IMR-90 (cell line): ENCODE measurements around the gene SIN3B. TPM values are rescaled to one million over a fixed set of nuclear protein-coding genes. Genes with fewer than 3 reads are reported as not detected.
A peak's percentile ranks its signal among the peaks of the same experiment; 100 is the strongest.

ENCODE experiments used
- ATAC-seq: fragments of 200-7000 bp; cut with Tn5 transposase; 2 replicates; pipeline ENCODE4 v1.9.1; 2020; ENCODE audit warnings: low read depth, mild to moderate bottlenecking, moderate library complexity
- BruUV-seq: library from RNA; stranded (reverse); fragments of 400-500 nt; replicated peaks from 2 replicates; lab custom pipeline; 2021; lab: Mats Ljungman, UMichigan
- CTCF ChIA-PET: fragments of 300-600 bp; formaldehyde crosslinking; extraction: SDS; loops from one replicate; lab custom pipeline; 2021; ENCODE audit warnings: antibody characterized with exemption; lab: Yijun Ruan, JAX
- POLR2A ChIA-PET: fragments of 300-600 bp; sonication (Branson Sonifier 250); formaldehyde crosslinking; loops from one replicate; lab custom pipeline; 2022; ENCODE audit warnings: antibody characterized with exemption; ENCODE audit not compliant: unreplicated experiment; lab: Charles Lee
- DNase-seq: peaks from one replicate; pipeline ENCODE4 v3.0.0; 2013
- H2AFZ ChIP-seq: replicated peaks from 2 replicates; pipeline ENCODE3; 2013; ENCODE audit warnings: low read length, mild to moderate bottlenecking; ENCODE audit not compliant: poor library complexity
- H2AK5ac ChIP-seq: 2 replicates; pipeline ENCODE4 v1.6.1; 2013; ENCODE audit warnings: low read depth, low read length, inconsistent platforms
- H2AK9ac ChIP-seq: replicated peaks from 2 replicates; pipeline ENCODE3; 2013; ENCODE audit warnings: mild to moderate bottlenecking, low read depth, low read length, moderate library complexity; ENCODE audit not compliant: poor library complexity
- H2BK120ac ChIP-seq: 2 replicates; pipeline ENCODE4 v1.6.1; 2013; ENCODE audit warnings: low read depth, low read length, inconsistent platforms
- H2BK15ac ChIP-seq: 3 replicates; pipeline ENCODE4 v1.6.1; 2013; ENCODE audit warnings: low read depth, low read length, inconsistent platforms
- H2BK20ac ChIP-seq: 2 replicates; pipeline ENCODE4 v1.6.1; 2013; ENCODE audit warnings: low read depth, mild to moderate bottlenecking, inconsistent platforms, low read length, moderate library complexity
- H2BK5ac ChIP-seq: 2 replicates; pipeline ENCODE4 v1.6.1; 2013; ENCODE audit warnings: mild to moderate bottlenecking, low read depth, low read length, inconsistent platforms; ENCODE audit not compliant: poor library complexity, severe bottlenecking
- H3K14ac ChIP-seq: replicated peaks from 2 replicates; pipeline ENCODE4 v1.6.1; 2013; ENCODE audit warnings: low read depth, low read length, inconsistent platforms
- H3K18ac ChIP-seq: 2 replicates; pipeline ENCODE4 v1.6.1; 2013; ENCODE audit warnings: low read depth, low read length, control low read depth
- H3K23ac ChIP-seq: 2 replicates; pipeline ENCODE4 v1.6.1; 2013; ENCODE audit warnings: low read depth, low read length, inconsistent platforms
- H3K27ac ChIP-seq: 2 replicates; pipeline ENCODE4 v1.5.1; 2013; ENCODE audit warnings: mild to moderate bottlenecking, control low read depth, low read length; ENCODE audit not compliant: insufficient read depth
- H3K27me3 ChIP-seq: 2 replicates; pipeline ENCODE4 v1.6.1; 2013; ENCODE audit warnings: low read length; ENCODE audit not compliant: control insufficient read depth, insufficient read depth
- H3K36me3 ChIP-seq: 2 replicates; pipeline ENCODE4 v1.6.1; 2013; ENCODE audit warnings: low read length, mixed read lengths; ENCODE audit not compliant: control insufficient read depth, insufficient read depth
- H3K4ac ChIP-seq: 2 replicates; pipeline ENCODE4 v1.6.1; 2013; ENCODE audit warnings: low read depth, low read length, inconsistent platforms
- H3K4me1 ChIP-seq: 2 replicates; pipeline ENCODE4 v1.6.1; 2013; ENCODE audit warnings: low read length, mixed read lengths; ENCODE audit not compliant: control insufficient read depth, insufficient read depth
- H3K4me2 ChIP-seq: 2 replicates; pipeline ENCODE4 v1.6.1; 2013; ENCODE audit warnings: low read depth, mild to moderate bottlenecking, control low read depth, low read length, moderate library complexity
- H3K4me3 ChIP-seq: 2 replicates; pipeline ENCODE4 v1.5.1; 2013; ENCODE audit warnings: low read depth, mild to moderate bottlenecking, control low read depth, low read length, moderate library complexity; ENCODE audit not compliant: insufficient read depth
- H3K56ac ChIP-seq: 2 replicates; pipeline ENCODE4 v1.6.1; 2013; ENCODE audit warnings: low read length, inconsistent platforms; ENCODE audit not compliant: insufficient read depth; ENCODE audit errors: extremely low read depth
- H3K79me1 ChIP-seq, 2 experiments: 2 replicates each; pipeline ENCODE4 v1.6.1; 2013; ENCODE audit warnings: low read length in 2 of 2, inconsistent platforms in 1 of 2, low read depth in 1 of 2
- H3K9ac ChIP-seq: 2 replicates; pipeline ENCODE4 v1.6.1; 2013; ENCODE audit warnings: low read depth, low read length, control low read depth
- H3K9me1 ChIP-seq: 2 replicates; pipeline ENCODE4 v1.6.1; 2013; ENCODE audit warnings: low read length, inconsistent platforms; ENCODE audit not compliant: insufficient read depth
- H3K9me3 ChIP-seq: 2 replicates; pipeline ENCODE4 v1.6.1; 2013; ENCODE audit warnings: low read length; ENCODE audit not compliant: control insufficient read depth, insufficient read depth
- H4K20me1 ChIP-seq: 2 replicates; pipeline ENCODE4 v1.6.1; 2013; ENCODE audit warnings: low read length, inconsistent platforms; ENCODE audit not compliant: insufficient read depth
- H4K5ac ChIP-seq: 2 replicates; pipeline ENCODE4 v1.6.1; 2013; ENCODE audit warnings: mild to moderate bottlenecking, low read depth, low read length, control low read depth
- H4K8ac ChIP-seq, 2 experiments: 2 replicates each; pipeline ENCODE4 v1.6.1; 2013; ENCODE audit warnings: low read depth in 2 of 2, low read length in 2 of 2, control low read depth in 1 of 2, inconsistent platforms in 1 of 2
- H4K91ac ChIP-seq: 2 replicates; pipeline ENCODE4 v1.6.1; 2013; ENCODE audit warnings: low read depth, low read length, inconsistent platforms; ENCODE audit not compliant: insufficient read depth
- MAFK ChIP-seq: IDR thresholded peaks from 2 replicates; pipeline ENCODE4 v1.6.1; 2012; ENCODE audit warnings: low read depth, low read length, improper control_type of control experiment
- MAZ ChIP-seq: IDR thresholded peaks from 2 replicates; pipeline ENCODE4 v1.6.1; 2012; ENCODE audit warnings: low read depth, mild to moderate bottlenecking, low read length, improper control_type of control experiment, moderate library complexity, borderline replicate concordance
- RFX5 ChIP-seq: IDR thresholded peaks from 2 replicates; pipeline ENCODE4 v1.8.0; 2012; ENCODE audit warnings: low read depth, mild to moderate bottlenecking, low read length, moderate library complexity
- SMC3 ChIP-seq: fragments of 150-350 bp; IDR thresholded peaks from 2 replicates; pipeline ENCODE4 v1.6.1; 2016; ENCODE audit warnings: low read depth, mild to moderate bottlenecking, antibody characterized with exemption, low read length, moderate library complexity
- WGBS, 2 experiments: methylation state at CpG; one replicate each; pipeline versions ENCODE4 v1.1.5 to v1.1.7; 2013; ENCODE audit warnings: missing lambda C conversion rate in 2 of 2; ENCODE audit not compliant: insufficient read length in 1 of 2; ENCODE audit errors: extremely low coverage in 2 of 2; 5-methylcytosine and 5-hydroxymethylcytosine counted together
- dilution Hi-C: fragments of 300-500 bp; cut with HindIII; formaldehyde crosslinking; loops from one replicate; pipeline ENCODE4 v1.14.3; 2018; ENCODE audit warnings: low sequenced_read_pairs; ENCODE audit not compliant: unreplicated experiment
- in situ Hi-C: fragments of 300-500 bp; cut with MboI; formaldehyde crosslinking; loops from 3 replicates; pipeline ENCODE4 v1.14.3; 2019; ENCODE audit warnings: low sequenced_read_pairs, inconsistent platforms, mixed read lengths
- intact Hi-C: fragments of 100-400 bp; cut with micrococcal nuclease; formaldehyde crosslinking; loops from 2 replicates; pipeline ENCODE4 v1.10.0; 2022
- polyA plus RNA-seq, 3 experiments: library from polyadenylated mRNA; depleted of rRNA; stranded (reverse); fragments of >200 nt; gene quantifications; 2 replicates each; pipeline ENCODE4 v1.2.3, GENCODE V29; 2012; ENCODE audit warnings: low replicate concordance in 1 of 3
- total RNA-seq: library from RNA; depleted of rRNA; stranded (reverse); fragments of >200 nt; gene quantifications from 2 replicates; pipeline ENCODE4 v1.2.3, GENCODE V29; 2012

The SIN3B gene
- total and polyA plus RNA-seq, 2 of the 4 experiments (the other 2 are of a cell fraction) = 7.9 to 40.0 TPM

DNA sequence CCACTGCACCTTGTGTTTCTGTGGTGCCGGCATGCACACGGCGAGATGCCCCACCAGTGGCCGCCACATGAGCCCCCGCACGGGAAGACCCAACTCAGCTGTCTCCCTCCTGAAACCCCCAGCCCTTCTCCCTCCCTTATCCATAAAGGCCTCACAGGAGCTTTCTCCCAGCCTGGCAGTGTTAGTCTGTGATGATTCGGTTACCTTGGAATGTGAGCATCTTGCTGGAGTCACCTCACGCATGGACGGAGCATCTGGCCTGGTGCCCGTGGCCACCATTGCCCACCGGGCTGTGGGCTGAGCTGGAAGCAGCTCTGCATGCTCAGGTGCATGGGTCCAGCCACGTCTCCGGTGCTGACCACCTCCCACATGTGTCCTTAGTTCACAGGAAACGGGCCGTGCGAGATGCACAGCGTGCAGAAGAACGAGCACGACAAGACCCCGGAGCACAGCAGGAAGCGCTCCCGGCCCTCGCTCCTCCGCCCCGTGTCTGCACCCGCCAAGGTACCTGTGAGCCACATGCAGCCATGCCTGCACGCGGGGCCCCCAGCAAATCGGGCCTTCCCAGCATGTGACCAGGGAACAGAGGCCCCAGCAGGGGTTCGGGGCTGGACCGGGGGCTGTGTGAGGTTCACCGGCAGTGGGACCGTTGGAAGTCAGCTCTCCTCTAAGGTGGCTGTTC, 22.0 kb downstream of the SIN3B start:
- TF ChIP-seq SMC3 (no peak), MAFK (no peak), MAZ (no peak), RFX5 (no peak)
- WGBS, 2 experiments = 88% methylated on average over 14 of the region's 33 CpGs; no CpG with 5 or more reads in 1 of the 2 experiments
- Histone ChIP-seq H3K9me1 (peaks cover 37% of the 10 kb centered on the region), H2BK5ac (peak overlapping the region; percentile 98), H3K4me2 (no peak overlapping the region), H3K4ac (peak overlapping the region; percentile 95; the same call in 1 of the 2 replicates), H4K20me1 (peaks cover 13% of the 10 kb centered on the region), H3K4me3 (no peak overlapping the region), H3K23ac (no peak overlapping the region), H4K8ac (peak overlapping the region in 1 of 2 experiments; percentile 69; a peak in 3 of 4 replicates), H3K9me3 (no peaks in the 10 kb centered on the region), H2AFZ (peak overlapping the region; percentile 73), H2BK120ac (peak overlapping the region; percentile 83), H4K91ac (peak overlapping the region; percentile 87), H3K18ac (no peak overlapping the region; the same call in 1 of the 2 replicates), H4K5ac (no peak overlapping the region), H3K79me1 (peaks cover 10 to 70% of the 10 kb centered on the region in 2 experiments; a peak in 2 of 4 replicates), H2BK20ac (no peak overlapping the region; the same call in 1 of the 2 replicates), H3K14ac (no peak overlapping the region), H2BK15ac (0 out of 3 replicates have a peak overlapping the region, but pooled peaks have one; percentile 12), H2AK5ac (peak overlapping the region; percentile 92), H2AK9ac (peak overlapping the region; percentile 93), H3K36me3 (peaks cover 70% of the 10 kb centered on the region), H3K9ac (no peak overlapping the region), H3K27me3 (no peaks in the 10 kb centered on the region), H3K56ac (no peak overlapping the region), H3K27ac (peak overlapping the region; percentile 18; the same call in 1 of the 2 replicates), H3K4me1 (peaks cover 16% of the 10 kb centered on the region)
- POLR2A ChIA-PET = interaction anchor here (0.6 kb wide), 1 partner anchor 192 kb away, joined by 5 read pairs; no protein-coding TSS in a partner anchor
- in situ Hi-C loops = no loop called here
- CTCF ChIA-PET = no interaction called here
- dilution Hi-C loops = no loop called here
- intact Hi-C loops = no loop called here
- no TSS peak for BruUV-seq
- ATAC-seq = peak; percentile 76
- DNase-seq = peak; percentile 77
